PFSK-1 (cell line): ENCODE results near the gene RYR2.

ENCODE experiments used
- FOXP2 ChIP-seq: optimal IDR thresholded peaks from 2 replicates; pipeline ENCODE3; 2011; ENCODE audit warnings: borderline replicate concordance, control low read depth, inconsistent platforms; ENCODE audit not compliant: insufficient read depth; ENCODE audit errors: extremely low read length, extremely low read depth
- POLR2AphosphoS5 ChIP-seq: IDR thresholded peaks from 2 replicates; pipeline ENCODE4 v1.6.1; 2012; ENCODE audit warnings: low read depth, mild to moderate bottlenecking, control low read depth, low read length, moderate library complexity
- SIN3A ChIP-seq: IDR thresholded peaks from 2 replicates; pipeline ENCODE4 v1.6.1; 2012; ENCODE audit warnings: mild to moderate bottlenecking, low read length, moderate library complexity, borderline replicate concordance; ENCODE audit not compliant: insufficient read depth
- TAF1 ChIP-seq: IDR thresholded peaks from 2 replicates; pipeline ENCODE4 v1.6.1; 2012; ENCODE audit warnings: low read length, control low read depth, borderline replicate concordance; ENCODE audit not compliant: insufficient read depth
- TF ChIP-seq, protein P1 (sequence below), 2 experiments: IDR thresholded peaks; 2 replicates each; pipeline versions ENCODE4 v1.6.1 to v1.8.0; 2011 to 2012; ENCODE audit warnings: low read depth in 2 of 2, low read length in 2 of 2, control low read depth in 1 of 2, inconsistent platforms in 1 of 2, mild to moderate bottlenecking in 1 of 2, moderate library complexity in 1 of 2; ENCODE audit not compliant: insufficient read depth in 1 of 2

RYR2 gene

DNA sequence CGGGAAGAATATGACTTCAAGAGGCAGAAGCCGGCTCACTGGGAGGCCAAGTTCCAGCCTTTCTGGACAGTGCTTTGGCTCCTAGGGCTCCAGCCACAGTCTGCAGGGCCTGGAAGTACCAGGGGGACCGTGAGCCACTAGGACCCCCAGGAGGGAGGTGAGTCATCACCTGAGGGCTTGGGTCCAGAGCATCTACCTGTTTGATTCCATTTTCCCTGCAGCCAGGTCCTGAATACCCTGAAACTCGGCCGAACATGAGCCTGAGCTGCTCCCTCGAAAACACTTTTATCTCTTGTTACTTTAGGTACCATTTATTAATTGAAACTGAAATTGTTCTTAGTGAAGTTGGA is 164.1 kb downstream of the RYR2 start:
- no peak for TF ChIP-seq FOXP2
- TF ChIP-seq, protein P1, sequence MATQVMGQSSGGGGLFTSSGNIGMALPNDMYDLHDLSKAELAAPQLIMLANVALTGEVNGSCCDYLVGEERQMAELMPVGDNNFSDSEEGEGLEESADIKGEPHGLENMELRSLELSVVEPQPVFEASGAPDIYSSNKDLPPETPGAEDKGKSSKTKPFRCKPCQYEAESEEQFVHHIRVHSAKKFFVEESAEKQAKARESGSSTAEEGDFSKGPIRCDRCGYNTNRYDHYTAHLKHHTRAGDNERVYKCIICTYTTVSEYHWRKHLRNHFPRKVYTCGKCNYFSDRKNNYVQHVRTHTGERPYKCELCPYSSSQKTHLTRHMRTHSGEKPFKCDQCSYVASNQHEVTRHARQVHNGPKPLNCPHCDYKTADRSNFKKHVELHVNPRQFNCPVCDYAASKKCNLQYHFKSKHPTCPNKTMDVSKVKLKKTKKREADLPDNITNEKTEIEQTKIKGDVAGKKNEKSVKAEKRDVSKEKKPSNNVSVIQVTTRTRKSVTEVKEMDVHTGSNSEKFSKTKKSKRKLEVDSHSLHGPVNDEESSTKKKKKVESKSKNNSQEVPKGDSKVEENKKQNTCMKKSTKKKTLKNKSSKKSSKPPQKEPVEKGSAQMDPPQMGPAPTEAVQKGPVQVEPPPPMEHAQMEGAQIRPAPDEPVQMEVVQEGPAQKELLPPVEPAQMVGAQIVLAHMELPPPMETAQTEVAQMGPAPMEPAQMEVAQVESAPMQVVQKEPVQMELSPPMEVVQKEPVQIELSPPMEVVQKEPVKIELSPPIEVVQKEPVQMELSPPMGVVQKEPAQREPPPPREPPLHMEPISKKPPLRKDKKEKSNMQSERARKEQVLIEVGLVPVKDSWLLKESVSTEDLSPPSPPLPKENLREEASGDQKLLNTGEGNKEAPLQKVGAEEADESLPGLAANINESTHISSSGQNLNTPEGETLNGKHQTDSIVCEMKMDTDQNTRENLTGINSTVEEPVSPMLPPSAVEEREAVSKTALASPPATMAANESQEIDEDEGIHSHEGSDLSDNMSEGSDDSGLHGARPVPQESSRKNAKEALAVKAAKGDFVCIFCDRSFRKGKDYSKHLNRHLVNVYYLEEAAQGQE (IDR thresholded peaks at IDR 0.05; ENCODE audit: insufficient read depth in 1 of 2, low read depth in 2 of 2, low read length in 2 of 2) = no peak
- no peak for TF ChIP-seq SIN3A
- TF ChIP-seq TAF1 = no peak
- TF ChIP-seq POLR2AphosphoS5 = no peak

DNA sequence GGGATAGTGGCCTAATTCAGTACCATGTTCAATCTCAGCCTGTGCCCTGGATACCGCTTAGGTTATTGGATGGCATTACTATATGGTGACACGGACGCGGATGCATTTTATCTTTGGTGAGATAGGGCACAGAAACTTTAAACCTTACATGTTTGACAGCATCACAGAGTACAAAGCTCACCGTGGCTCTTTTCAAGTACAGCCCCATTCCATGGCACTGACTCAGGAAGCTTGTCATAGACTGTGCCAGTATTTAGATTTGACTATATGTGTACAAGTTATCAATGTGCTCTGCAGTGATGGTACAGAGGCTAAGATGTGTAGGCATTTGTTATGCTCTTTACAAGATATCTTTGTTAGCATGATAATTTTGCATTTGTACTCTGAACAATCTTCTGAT is 169.0 kb downstream of the RYR2 start:
- no peak for TF ChIP-seq TAF1

DNA sequence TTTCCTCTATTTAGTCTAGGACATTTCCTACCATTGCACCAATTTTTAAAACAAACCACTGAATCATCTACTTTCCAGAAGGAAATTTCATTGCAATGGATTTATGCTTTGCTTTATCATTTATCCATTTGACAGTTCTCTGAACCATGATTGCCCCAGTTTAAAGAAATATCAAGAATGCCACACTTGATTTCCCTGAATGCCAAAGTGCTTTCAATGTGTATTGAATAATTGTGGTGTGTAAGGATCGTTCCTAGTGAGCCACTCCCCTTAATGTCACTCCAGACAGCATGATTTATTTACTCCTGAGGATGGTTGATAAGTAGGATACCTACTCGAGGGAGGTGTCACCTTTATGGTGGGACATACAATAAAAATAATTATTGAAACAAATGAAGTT is 169.6 kb downstream of the RYR2 start:
- TF ChIP-seq TAF1 = no peak
- TF ChIP-seq, protein P1 (IDR thresholded peaks at IDR 0.05; ENCODE audit: insufficient read depth in 1 of 2, low read depth in 2 of 2, low read length in 2 of 2) = no peak
- TF ChIP-seq SIN3A = no peak
- no peak for TF ChIP-seq POLR2AphosphoS5
- no peak for TF ChIP-seq FOXP2

DNA sequence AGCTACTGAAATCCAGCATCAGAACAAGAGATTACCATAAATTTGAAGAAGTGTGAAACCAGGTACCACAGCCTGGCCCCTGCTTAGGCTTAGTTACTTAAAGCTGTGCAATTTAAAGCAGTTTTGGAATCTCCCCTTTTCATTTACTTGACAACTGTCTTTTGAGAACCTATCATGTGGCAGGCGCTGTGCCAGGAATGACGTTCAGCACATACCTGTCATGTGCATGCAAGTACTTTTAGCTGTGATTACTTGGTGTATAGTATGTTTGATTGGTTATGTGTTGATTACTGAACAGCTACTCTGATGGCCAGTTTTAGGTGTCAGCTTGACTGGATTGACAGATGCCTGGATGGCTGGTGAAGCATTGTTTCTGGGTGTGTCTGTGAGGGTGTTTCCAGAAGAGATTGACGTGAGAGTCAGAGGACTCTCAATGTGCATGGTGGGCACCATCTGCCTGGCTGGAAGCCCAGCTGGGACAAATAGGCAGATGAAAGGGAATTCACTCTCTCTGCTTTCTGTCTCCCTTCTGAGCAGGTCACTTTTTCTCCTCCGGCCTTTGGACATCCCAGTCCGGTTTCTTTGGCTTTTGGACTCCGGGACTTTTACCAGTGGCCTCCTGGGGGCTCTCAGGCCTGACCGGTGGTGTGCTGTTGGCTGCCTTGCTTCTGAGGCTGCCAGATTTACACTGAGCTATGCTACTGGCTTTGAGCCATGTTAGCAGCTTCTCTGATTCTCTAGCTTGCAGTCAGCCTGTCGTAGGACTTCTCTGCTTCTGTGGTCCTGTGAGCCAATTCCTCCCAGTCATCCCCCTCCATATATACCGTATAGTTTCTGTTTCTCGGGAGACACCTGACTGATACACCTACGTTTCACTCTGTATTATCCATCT is 178.0 kb downstream of the RYR2 start:
- TF ChIP-seq SIN3A = no peak
- TF ChIP-seq FOXP2 = no peak
- TF ChIP-seq POLR2AphosphoS5 = no peak
- TF ChIP-seq, protein P1 (IDR thresholded peaks at IDR 0.05; ENCODE audit: insufficient read depth in 1 of 2, low read depth in 2 of 2, low read length in 2 of 2) = no peak
- no peak for TF ChIP-seq TAF1

DNA sequence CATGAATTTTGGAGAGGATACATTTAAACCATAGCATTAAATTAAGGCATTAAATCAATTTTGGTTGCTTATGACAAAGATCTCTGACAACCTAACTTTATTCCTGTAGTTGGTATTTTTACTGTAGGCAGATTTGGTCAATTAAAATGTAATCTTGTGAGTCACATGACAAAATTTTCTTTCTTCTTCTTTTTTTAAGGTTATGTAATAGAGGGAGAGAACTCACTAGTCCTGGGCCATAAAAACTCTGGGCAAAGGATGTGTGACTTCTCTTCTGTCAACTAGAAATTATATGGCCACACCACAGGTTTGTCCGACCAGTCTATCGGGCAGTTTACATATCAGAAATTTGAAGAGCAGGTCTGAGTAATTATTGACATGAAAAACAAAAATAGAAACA is 181.4 kb downstream of the RYR2 start:
- TF ChIP-seq TAF1 = no peak
- TF ChIP-seq, protein P1 (IDR thresholded peaks at IDR 0.05; ENCODE audit: insufficient read depth in 1 of 2, low read depth in 2 of 2, low read length in 2 of 2) = no peak
- TF ChIP-seq FOXP2 = no peak
- no peak for TF ChIP-seq SIN3A
